ENCODE data around the gene KCNK13.

GRCh38 chr14:90039253-90040010 is 22.4 kb upstream of the KCNK13 start:
- TF ChIP-seq GATA3 (IDR thresholded peaks at IDR 0.05; ENCODE audit: low read depth, low read length) (no peak), GATA2 (IDR thresholded peaks at IDR 0.05; ENCODE audit: low read depth, low read length) (no peak)
